SKM-1 (cell line): ENCODE data around the gene LBP.
"Not testable (repeated sequence)": the region's sequence is repeated elsewhere in the genome, so short reads cannot be mapped to it uniquely, and the experiment has no call there.

Experiments
- DNase-seq: peaks from one replicate; lab custom pipeline; 2025; ENCODE audit not compliant: unreplicated experiment; lab: John Stamatoyannopoulos, UW

The LBP gene

GRCh38 chr20:38392356-38392755 lies 46.1 kb downstream of the LBP start:
- no peak for DNase-seq

DNA sequence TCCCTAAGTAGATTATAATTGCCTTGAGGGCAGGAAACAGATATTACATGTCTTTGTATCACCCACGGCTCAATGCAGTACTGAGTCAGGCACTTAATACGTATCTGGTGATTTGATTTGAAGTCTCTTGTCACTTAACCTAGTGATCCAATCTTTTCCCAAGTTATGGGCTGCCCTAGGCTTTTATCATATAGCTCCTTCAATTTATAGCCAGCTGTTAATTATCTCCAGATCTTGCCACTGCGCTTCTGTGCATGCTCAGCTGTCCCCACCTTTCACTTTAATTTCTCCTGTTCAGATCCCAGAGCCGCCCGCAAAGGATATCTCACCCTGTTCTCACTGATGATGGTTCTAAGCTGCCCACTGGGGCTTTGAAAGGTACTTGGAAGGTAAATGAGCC lies 47.0 kb downstream of the LBP start:
- no peak for DNase-seq

DNA sequence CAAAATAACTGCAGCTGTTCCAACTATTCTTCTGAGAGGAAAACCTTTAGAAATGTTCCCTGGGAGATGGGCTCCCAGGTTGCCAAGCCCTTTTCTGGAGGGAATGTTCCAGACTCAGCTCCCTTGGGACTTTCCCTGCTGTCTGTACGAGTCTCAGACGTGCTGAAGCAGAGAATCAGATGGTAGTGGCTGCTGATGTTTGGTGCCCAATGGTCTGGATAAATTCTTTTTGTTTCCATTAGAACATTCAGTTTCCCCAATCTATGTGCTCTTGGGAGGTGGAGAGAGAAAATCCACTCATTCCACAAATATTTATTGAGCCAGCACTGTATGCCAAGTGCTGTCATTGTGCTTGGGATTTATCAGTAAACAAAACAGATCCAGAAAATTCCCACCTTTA lies 48.9 kb downstream of the LBP start:
- DNase-seq = no peak

DNA sequence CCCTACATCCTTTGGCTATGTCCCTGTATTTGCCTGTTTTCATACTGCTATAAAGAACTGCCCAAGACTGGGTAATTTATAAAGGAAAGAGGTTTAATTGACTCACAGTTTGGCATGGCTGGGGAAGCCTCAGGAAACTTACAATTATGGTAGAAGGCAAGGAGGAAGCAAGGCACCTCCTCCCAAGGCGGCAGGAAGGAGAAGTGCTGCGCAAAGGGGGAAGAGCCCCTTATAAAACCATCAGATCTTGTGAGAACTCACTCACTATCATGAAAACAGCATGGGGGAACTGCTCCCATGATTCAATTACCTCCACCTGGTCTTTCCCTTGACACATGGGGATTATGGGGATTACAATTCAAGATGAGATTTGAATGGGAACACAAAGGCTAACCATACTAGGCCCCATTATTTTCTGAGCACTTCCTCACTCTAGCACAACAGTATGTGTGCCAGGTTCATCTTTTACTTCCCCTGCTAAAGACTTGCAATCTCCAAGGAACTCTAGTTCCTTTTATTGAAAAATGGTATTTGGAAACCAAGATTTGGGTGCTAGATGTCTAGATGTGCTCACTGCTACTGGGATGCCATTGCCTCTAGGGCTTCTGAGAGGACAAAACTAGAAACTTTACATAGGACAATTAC lies 49.6 kb downstream of the LBP start:
- peak; percentile 86 for DNase-seq

DNA sequence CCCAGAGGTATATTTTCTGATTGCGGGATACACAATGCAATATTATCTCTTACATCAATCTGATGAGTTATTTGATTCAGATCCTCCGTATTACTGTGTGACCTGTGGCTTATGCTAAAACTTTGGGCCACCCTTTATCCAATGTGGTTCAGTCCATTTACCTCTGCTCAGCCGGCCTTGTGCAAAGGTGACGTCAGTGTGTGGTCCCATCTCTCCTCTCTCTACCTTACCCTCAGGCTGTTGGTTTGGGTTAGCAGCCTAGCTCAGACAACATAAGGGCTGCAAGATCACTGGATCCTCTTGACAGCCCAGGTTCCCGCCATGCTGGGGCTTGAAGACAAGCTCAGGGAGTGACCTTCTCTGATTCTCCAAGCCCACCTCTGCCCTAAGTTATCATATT lies 55.8 kb downstream of the LBP start:
- DNase-seq = no peak

DNA sequence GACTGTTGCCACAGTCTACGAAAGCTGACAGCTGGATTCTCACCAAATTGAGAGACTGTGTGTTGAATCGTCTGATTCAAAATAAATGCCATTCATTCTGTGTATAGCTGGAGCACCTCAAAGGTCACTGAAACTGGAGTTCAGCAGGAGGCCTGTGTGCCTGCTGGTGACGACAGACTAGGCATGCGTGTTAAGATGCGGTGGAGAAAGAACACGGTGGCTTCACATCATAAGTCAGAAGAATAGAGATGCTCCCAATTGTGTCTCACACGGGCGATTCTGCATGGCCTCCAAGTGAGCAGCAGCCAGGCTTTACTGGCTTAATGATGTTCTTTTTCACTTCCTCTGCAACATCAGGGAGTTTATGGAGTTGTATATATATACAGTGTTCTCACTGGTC lies 56.5 kb downstream of the LBP start:
- DNase-seq = no peak

DNA sequence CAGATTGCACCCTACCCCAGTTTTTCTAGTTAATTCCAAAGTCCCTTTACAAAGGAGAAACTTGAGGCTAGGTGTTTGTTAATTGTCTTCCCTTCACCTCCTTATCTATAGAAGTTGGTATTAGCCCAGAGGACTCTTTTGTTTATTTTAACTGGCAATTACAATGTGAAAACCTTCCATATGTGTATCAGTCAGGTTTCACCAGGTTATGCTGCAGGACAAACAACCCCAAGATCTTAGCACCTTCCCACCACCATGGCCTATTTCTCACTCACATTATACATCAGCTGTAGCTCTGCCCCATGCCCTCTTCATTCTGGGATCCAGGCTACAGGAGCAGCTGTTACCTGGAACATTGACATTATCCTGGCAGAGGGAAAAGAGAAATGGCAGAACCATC lies 57.7 kb downstream of the LBP start:
- no peak for DNase-seq

DNA sequence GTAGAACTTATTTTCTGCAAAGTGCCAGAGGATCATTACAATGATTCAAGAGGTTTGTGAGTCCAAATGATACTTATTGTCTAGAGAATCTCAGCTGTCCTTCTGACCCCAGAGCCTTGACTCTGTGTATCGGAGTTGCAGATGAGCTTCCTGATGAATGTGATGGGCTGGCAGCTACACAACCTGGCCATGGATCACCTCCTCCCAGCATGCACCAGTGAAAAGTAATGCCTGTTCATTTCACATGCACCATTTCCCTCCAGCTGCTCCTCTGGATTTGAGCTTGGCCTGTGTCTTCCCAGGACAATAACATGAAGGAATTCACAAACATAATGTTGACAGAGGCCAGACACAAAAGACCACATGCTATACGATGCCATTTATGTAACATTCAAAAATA lies 58.9 kb downstream of the LBP start:
- no peak for DNase-seq

DNA sequence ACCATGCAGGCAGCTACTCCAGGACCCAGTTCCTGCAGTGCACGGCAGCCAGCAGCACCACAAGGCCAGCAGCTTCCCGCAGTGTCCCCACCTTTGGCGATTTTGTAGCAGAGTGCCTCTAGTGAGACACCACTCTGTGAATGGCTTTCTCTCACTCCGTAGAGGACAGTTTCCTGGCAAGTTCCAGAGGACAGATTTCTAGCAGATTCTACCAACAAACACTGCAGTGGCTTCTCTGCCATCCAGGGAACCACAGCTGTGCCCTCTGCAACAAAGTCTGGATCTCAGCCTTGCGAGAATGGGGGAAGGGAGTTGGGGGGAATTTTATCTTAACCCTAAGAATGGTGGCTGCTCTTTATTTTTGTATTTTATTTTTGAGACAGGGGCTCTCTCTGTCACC lies 60.2 kb downstream of the LBP start:
- no peak for DNase-seq

DNA sequence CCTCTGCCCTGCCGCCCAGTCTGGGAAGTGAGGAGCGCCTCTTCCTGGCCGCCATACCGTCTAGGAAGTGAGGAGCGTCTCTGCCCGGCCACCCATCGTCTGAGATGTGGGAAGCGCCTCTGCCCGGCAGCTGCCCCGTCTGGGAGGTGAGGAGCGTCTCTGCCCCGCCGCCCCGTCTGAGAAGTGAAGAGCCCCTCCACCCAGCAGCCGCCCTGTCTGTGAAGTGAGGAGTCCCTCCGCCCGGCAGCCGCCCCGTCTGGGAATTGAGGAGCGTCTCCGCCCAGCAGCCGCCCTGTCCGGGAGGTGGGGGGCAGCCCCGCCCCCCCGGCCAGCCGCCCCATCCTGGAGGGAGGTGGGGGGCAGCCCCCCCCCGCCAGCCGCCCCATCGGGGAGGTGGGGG lies 61.0 kb downstream of the LBP start:
- DNase-seq = no peak

DNA sequence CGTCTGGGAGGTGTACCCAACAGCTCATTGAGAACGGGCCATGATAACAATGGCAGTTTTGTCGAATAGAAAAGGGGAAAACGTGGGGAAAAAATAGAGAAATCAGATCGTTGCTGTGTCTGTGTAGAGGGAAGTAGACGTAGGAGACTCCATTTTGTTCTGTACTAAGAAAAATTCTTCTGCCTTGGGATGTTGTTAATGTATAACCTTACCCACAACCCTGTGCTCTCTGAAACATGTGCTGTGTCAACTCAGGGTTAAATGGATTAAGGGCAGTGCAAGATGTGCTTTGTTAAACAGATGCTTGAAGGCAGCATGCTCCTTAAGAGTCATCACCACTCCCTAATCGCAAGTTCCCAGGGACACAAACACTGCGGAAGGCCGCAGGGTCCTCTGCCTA lies 61.5 kb downstream of the LBP start:
- not testable (repeated sequence) for DNase-seq

GRCh38 chr20:38412877-38413577 lies 66.7 kb downstream of the LBP start:
- DNase-seq = no peak

DNA sequence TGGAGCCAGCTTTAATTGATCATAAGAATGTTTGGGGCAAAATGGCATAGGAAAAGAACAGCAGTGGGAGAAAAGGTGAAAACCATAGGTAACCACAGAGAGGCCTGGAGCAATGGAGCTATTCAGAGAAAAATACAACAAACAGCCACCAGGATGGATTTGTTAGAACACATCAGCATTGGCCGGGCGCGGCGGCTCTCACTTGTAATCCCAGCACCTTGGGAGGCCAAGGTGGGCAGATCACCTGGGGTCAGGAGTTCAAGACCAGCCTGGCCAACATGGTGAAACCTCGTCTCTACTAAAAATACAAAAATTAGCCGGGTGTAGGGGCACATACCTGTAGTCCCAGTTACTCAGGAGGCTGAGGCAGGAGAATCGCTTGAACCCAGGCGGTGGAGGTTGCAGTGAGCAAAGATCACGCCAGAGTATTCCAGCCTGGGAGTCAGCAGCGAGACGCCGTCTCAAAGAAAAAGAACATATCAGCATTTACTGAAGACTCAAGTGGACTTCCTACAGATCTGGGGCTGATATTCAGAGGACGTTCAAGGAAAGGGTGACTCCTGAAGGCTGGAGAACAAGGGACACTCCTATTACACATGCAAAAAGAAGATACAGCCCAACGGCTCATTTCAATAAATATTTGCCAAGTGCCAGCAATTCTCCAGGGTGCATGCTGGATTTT lies 68.6 kb downstream of the LBP start:
- DNase-seq = no peak

DNA sequence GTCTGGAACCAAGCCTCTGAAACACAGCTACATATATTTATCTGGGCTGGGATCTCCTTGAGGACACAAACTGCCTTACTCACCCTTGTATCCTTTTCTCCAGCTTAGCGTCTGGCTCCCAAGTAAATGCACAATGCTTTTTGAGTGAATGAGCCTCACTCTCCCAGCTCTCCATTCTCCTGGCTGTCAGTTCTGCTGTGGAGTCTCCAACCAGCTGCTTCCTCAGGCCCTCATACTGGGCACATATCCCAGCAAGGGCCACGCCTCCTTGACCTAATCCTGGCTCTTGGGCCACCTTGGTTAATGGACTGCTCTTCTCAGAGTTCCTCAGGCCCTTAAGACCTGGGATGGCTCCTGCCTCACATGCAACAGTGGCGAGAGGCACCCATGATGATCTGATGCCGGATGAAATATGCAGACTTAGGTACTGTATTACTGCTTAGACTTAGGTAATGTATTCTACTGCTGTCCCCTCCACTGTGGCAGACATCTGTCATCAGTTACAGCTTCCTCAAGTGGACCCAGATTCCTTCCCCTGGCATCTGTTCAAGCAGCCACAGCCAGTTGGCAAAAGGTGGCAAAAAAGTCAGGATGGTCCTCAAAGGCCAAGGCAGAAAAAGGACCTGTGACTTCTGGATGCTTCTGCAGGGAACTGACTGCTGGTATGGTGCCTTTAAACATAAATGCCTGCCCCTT lies 72.4 kb downstream of the LBP start:
- DNase-seq = no peak

- no peak for DNase-seq
Observed at GRCh38 chr20:38420388-38421085, 74.3 kb downstream of the LBP start.

DNA sequence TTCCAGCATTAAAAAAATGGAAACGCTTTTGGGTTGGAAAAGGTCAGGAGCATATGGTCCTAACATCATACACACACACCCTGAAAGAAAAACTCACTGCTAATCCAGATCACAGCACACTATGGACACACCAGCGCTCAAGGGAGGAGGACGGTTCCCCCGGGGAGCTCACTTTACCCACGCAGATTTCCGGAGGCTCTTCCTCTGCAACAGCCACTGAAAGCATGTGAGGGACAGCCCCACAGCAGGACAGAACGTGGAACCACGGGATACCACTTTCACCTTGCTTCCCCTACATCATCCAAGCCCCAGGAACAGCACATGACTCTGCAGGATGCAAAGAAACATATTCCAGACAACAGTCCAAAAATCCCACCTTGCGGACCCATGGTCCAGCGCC lies 75.6 kb downstream of the LBP start:
- no peak for DNase-seq

GRCh38 chr20:38423541-38423940 lies 77.3 kb downstream of the LBP start:
- DNase-seq = no peak

DNA sequence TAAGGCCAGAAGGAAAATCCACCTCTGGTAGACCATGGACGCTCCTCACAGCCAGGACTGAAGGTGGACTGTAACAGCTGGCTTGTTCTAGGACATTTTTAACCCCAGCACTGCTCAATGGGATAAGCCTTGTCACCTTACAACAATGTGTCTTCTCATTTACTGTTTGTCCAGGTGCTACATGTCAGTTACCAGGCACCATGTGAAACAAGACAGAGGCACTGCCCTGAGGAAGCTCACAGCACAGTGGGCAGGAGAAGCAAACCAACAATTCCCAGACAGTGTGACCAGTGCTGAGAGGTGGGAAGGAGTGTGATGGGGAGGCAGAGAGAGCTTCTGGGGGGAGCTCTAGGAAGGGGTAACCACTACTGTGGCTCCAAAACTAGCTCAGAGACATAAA lies 78.1 kb downstream of the LBP start:
- DNase-seq = no peak

DNA sequence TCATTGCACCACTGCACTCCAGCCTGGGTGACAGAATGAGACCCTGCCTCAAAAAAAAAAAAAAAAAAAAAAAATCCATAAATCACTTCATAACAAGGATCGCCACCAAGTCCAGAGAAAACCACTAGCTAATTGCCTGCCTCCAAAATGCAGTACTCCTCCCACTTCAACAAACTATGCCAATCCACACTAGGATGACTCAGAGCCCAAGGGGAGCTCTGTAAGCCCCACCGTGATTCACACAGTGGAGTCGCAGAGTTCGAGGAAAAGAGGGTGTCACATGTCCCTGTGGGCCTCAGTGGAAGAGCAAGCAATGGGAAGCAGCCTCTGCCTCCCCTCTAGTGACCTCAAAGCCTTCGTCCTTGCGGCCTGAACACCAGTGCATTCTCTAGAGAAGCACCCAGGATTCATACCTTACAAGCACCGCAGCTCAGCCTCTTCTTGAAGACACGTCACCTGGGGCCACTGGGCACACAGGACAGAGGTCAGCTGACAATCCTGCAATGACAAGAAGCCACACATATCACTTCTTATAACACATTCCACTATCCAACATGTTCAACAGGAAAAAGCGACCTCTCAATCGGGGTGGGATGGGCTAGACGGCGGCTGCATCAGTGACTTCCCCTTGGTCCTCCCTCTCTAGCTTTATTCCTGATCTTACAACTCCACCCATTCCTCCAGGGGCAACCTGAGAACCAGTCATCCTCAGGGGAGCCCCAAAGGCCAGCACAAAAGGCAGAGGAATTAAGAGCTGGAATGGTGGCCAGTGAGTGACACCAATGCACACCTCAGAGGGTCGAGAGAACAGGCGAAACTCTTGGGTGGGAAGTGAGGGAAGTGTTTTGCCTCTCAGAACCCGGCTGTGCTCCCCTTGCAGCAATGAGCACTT lies 80.0 kb downstream of the LBP start:
- no peak for DNase-seq
